HG02981 (cell line): ENCODE measurements around the gene MAFB.

ENCODE experiments used
- ATAC-seq: cut with Tn5 transposase; IDR thresholded peaks from one replicate; pipeline ENCODE4 v1.9.1; 2021; ENCODE audit warnings: mild to moderate bottlenecking, moderate library complexity; ENCODE audit not compliant: unreplicated experiment

Gene MAFB

DNA sequence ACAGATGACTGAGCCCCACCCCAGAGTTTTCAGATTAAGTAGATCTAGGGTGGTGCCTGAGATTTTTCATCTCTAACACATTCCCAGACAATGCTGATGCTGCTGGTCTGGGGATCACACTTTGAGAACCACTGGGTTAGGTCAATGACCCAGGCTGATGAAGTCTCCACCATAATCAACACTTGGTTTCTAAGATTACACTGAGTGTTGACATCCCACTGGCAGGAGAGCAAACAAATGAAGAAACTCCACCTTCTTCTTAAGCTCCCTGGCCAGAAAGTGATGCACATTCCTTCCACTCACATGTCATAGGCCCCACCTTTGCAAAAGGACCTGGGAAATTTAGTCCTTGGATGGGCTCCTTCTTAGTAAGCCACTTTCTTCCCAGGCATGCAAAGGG, 53.1 kb downstream of the MAFB start:
- ATAC-seq, result no peak
